ENCODE results near the gene HEXIM2. TPM values are rescaled to one million over a fixed set of nuclear protein-coding genes. Genes with fewer than 3 reads are reported as not detected.

HEXIM2 gene
- total RNA-seq, 2 donors from 2014 or later, result 12.9 to 13.1 TPM

DNA sequence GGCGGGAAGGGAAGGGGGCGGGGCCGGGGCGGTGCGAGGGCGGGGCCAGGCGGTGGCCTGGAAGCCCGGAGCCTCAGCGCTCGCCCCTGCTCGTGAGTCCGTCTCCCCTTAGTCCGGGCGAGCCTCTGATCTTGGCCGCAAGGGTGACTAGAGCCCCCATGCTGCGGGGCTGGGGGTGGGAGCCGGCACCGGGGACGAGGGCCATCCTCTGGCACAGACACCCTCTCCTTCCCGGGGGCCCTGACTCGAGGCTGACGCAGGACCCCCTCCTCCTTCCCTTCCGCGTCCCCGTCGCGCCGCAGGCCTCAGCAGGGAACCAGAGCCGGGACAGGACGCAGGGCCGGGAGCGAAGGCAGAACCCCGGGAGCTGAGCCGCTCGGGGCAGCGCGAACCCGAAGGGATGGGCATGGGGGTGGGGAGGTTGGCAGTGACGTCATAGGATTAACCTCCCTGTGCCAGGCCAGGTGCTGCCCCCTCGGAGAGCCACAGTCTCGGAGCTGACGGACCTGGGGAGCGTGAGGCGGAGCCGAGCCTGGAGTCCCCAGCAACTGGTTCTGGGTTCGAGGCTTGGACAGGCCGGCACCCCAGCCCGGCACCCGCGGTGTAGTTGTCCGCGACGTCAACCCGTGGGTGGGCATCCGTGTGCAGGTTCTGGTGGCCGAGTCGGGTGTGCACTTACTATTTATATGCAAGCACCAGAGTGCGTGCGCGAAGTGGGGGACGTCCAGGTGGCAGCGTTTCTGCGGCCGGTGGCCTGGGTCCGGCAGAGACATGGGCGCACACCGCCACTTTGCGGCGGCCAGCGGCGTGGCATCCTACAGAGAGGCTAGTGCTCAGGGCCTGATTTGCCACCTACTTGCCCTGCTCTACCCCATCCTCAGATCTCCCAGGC lies 28.9 kb upstream of the HEXIM2 start:
- Mint-ChIP-seq H3K36me3 (ENCODE audit: low read depth) (no peaks in the 10 kb centered on the region), H3K27me3 (ENCODE audit: insufficient read depth) (no peaks in the 10 kb centered on the region), H3K4me1 (peaks cover 16% of the 10 kb centered on the region), H3K9me3 (no peaks in the 10 kb centered on the region), H3K4me3 (peak overlapping the region; percentile 67), H3K27ac (peak overlapping the region; percentile 92)
- no peak overlapping the region for H3K27ac ChIP-seq (ENCODE audit: low read depth, low read length)
- H3K9ac ChIP-seq (ENCODE audit: extremely low read depth, low read length, poor library complexity, severe bottlenecking), result peak overlapping the region; percentile 62
- peak; percentile 98 for DNase-seq
- TF ChIP-seq, protein P1, sequence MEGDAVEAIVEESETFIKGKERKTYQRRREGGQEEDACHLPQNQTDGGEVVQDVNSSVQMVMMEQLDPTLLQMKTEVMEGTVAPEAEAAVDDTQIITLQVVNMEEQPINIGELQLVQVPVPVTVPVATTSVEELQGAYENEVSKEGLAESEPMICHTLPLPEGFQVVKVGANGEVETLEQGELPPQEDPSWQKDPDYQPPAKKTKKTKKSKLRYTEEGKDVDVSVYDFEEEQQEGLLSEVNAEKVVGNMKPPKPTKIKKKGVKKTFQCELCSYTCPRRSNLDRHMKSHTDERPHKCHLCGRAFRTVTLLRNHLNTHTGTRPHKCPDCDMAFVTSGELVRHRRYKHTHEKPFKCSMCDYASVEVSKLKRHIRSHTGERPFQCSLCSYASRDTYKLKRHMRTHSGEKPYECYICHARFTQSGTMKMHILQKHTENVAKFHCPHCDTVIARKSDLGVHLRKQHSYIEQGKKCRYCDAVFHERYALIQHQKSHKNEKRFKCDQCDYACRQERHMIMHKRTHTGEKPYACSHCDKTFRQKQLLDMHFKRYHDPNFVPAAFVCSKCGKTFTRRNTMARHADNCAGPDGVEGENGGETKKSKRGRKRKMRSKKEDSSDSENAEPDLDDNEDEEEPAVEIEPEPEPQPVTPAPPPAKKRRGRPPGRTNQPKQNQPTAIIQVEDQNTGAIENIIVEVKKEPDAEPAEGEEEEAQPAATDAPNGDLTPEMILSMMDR (conservative IDR thresholded peaks at IDR 0.05), result peak; percentile 83
- H3K4me3 ChIP-seq (ENCODE audit: low read length), result peak overlapping the region; percentile 86
- H3K9me3 ChIP-seq (ENCODE audit: control insufficient read depth, low read length), result no peaks in the 10 kb centered on the region
- H3K36me3 ChIP-seq (ENCODE audit: control insufficient read depth, insufficient read depth, low read length), result no peaks in the 10 kb centered on the region
- H3K4me1 ChIP-seq (ENCODE audit: control insufficient read depth, insufficient read depth, low read length), result peaks cover 6% of the 10 kb centered on the region
- 5 to 16% methylated on average over 23 to 70 of the region's 71 CpGs for WGBS, 2 experiments (ENCODE audit: insufficient coverage in 1 of 2, insufficient read length in 1 of 2)
- no peaks in the 10 kb centered on the region for H3K27me3 ChIP-seq (ENCODE audit: control insufficient read depth, insufficient read depth, low read length, poor library complexity, severe bottlenecking)

DNA sequence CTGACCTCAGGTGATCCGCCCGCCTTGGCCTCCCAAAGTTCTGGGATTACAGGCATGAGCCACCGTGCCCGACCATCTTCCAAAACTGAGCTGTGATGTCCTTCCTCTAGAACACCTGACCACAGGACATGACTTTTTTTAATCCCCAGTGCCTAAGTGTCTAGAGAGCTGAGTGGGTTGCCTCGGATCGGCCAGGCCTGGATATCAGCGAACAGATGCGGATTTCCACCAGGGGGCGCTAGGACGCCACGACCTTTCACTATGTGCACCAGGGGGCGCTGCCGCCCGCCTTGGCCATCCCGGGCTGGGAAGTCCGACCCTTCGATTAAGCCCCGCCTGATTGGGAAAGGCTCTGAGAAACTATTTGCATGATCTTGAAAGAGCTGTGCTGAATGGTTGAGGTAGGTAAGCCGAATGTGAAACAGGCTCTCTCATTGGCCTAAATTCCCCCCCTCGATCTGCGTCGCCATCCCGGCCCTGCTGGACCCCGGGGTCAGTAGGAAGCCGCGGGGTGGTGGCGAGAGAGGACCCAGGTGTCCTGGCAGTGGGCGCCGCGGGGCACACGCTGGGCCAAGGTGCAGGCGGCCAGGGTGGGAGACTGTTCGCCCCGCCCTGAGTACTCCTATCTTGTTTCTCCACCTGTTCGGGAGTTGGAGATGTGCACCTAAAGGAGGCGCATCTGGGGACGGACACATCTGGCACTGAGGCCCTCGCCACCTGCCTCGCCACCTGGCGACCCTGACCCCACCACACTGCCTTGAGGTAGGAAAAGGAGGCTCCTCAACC lies 26.3 kb upstream of the HEXIM2 start, which contains the start of gene ACBD4:
Gene ACBD4 (plus strand): TSS at position 496 of the 786 bp plus-strand sequence. CDS start 458 bp downstream, outside the sequence.
- H3K27ac ChIP-seq (ENCODE audit: low read depth, low read length), result no peak within 1 kb of the TSS
- TF ChIP-seq, protein P1 (conservative IDR thresholded peaks at IDR 0.05), result peak; percentile 100
- H3K9ac ChIP-seq (ENCODE audit: extremely low read depth, low read length, poor library complexity, severe bottlenecking), result peak within 1 kb of the TSS; percentile 6
- Mint-ChIP-seq H3K4me1 (peaks cover 15% of the 10 kb centered on the region), H3K4me3 (peak within 1 kb of the TSS; percentile 62), H3K27me3 (ENCODE audit: insufficient read depth) (no peaks in the 10 kb centered on the region), H3K9me3 (no peaks in the 10 kb centered on the region), H3K36me3 (ENCODE audit: low read depth) (no peaks in the 10 kb centered on the region), H3K27ac (peak within 1 kb of the TSS; percentile 17)
- H3K36me3 ChIP-seq (ENCODE audit: control insufficient read depth, insufficient read depth, low read length), result no peaks in the 10 kb centered on the region
- peak within 1 kb of the TSS; percentile 78 for H3K4me3 ChIP-seq (ENCODE audit: low read length)
- 22 to 38% methylated on average over 16 to 40 of the region's 40 CpGs for WGBS, 2 experiments (ENCODE audit: insufficient coverage in 1 of 2, insufficient read length in 1 of 2)
- peaks cover 9% of the 10 kb centered on the region for H3K4me1 ChIP-seq (ENCODE audit: control insufficient read depth, insufficient read depth, low read length)
- no peaks in the 10 kb centered on the region for H3K9me3 ChIP-seq (ENCODE audit: control insufficient read depth, low read length)
- peak; percentile 100 for DNase-seq
- H3K27me3 ChIP-seq (ENCODE audit: control insufficient read depth, insufficient read depth, low read length, poor library complexity, severe bottlenecking), result no peaks in the 10 kb centered on the region

DNA sequence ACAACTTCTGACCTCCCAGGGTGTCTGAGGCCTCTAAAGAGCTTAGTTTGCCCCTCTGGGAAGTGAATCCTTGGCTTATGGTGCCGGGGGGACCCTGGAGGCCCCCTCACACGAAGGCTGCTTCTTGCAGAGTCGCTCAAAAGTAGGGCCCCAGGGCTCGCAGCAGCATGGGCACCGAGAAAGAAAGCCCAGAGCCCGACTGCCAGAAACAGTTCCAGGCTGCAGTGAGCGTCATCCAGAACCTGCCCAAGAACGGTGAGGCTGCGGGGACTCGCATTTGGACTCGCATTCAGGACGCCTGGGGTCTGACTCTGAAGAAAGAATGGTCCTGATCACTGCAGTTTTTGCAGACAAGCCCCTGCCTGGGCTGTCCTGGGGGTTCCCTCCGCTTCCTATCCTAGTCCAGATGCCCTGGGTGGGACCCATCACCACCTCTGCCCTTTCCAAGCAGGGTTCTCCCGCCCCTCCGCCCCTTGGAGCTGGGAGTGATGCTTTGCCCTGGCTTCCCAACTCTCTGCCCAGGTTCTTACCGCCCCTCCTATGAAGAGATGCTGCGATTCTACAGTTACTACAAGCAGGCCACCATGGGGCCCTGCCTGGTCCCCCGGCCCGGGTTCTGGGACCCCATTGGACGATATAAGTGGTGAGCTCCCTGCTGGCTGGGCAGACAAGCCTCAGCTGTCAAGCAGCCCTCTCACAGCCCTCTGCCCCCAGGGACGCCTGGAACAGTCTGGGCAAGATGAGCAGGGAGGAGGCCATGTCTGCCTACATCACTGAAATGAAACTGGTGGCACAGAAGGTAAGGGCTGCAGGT lies 25.5 kb upstream of the HEXIM2 start:
- DNase-seq, result no peak
- H3K9ac ChIP-seq (ENCODE audit: extremely low read depth, low read length, poor library complexity, severe bottlenecking), result peak overlapping the region; percentile 6
- H3K27me3 ChIP-seq (ENCODE audit: control insufficient read depth, insufficient read depth, low read length, poor library complexity, severe bottlenecking), result no peaks in the 10 kb centered on the region
- peaks cover 14% of the 10 kb centered on the region for H3K4me1 Mint-ChIP-seq
- no peaks in the 10 kb centered on the region for H3K9me3 ChIP-seq (ENCODE audit: control insufficient read depth, low read length)
- peaks cover 9% of the 10 kb centered on the region for H3K4me1 ChIP-seq (ENCODE audit: control insufficient read depth, insufficient read depth, low read length)
- no peaks in the 10 kb centered on the region for H3K27me3 Mint-ChIP-seq (ENCODE audit: insufficient read depth)
- no peaks in the 10 kb centered on the region for H3K9me3 Mint-ChIP-seq
- peak overlapping the region; percentile 62 for H3K4me3 Mint-ChIP-seq
- 88% methylated on average over 18 to 21 of the region's 21 CpGs for WGBS, 2 experiments (ENCODE audit: insufficient coverage in 1 of 2, insufficient read length in 1 of 2)
- peaks cover 7% of the 10 kb centered on the region for H3K36me3 Mint-ChIP-seq (ENCODE audit: low read depth)
- no peak overlapping the region for H3K27ac ChIP-seq (ENCODE audit: low read depth, low read length)
- peak overlapping the region; percentile 78 for H3K4me3 ChIP-seq (ENCODE audit: low read length)
- H3K27ac Mint-ChIP-seq, result peak overlapping the region; percentile 17
- TF ChIP-seq, protein P1 (conservative IDR thresholded peaks at IDR 0.05), result no peak
- H3K36me3 ChIP-seq (ENCODE audit: control insufficient read depth, insufficient read depth, low read length), result no peaks in the 10 kb centered on the region

All from endodermal cell (in vitro differentiated cells).